HCT116 (cell line): ENCODE results near the gene STIMATE. TPM values are rescaled to one million over a fixed set of nuclear protein-coding genes. Genes with fewer than 3 reads are reported as not detected.

Experiments
- ATAC-seq: fragments of 200-7000 bp; cut with Tn5 transposase; 2 replicates; pipeline ENCODE4 v1.9.1; 2020; ENCODE audit warnings: mild to moderate bottlenecking, moderate library complexity
- BruUV-seq: library from RNA; stranded (reverse); fragments of 400-500 nt; replicated peaks from 2 replicates; lab custom pipeline; 2021; lab: Mats Ljungman, UMichigan
- CTCF ChIA-PET: fragments of 300-600 bp; sonication (Branson Sonifier 250); formaldehyde crosslinking; loops from one replicate; lab custom pipeline; 2021; ENCODE audit warnings: antibody characterized with exemption; lab: Charles Lee
- POLR2A ChIA-PET: fragments of 300-600, 350-600 bp; sonication (Branson Sonifier 250); formaldehyde crosslinking; loops from one replicate; lab custom pipeline; 2021; ENCODE audit warnings: antibody characterized with exemption; lab: Charles Lee
- RAD21 ChIA-PET, 2 experiments: fragments of 300-600 bp; sonication (Branson Sonifier 250); formaldehyde crosslinking; loops; one replicate each; lab custom pipeline; 2023; ENCODE audit warnings: low total read pairs in 2 of 2; ENCODE audit not compliant: uncharacterized antibody in 2 of 2, unreplicated experiment in 2 of 2, low non-redundant PET in 1 of 2; lab: Charles Lee
- DNase-seq: peaks from one replicate; pipeline ENCODE4 v3.0.0-alpha.2; 2010; ENCODE audit warnings: low read depth, low spot score
- H2AFZ ChIP-seq: fragments of 200-600 bp; shearing (Covaris generic), sonication (generic); 2 replicates; pipeline ENCODE4 v1.6.1; 2017; ENCODE audit warnings: low read depth, mixed run types, mixed read lengths, antibody characterized with exemption, low read length; ENCODE audit not compliant: poor library complexity, severe bottlenecking
- H3K27ac ChIP-seq: 2 replicates; pipeline ENCODE4 v1.5.1; 2012; ENCODE audit warnings: low read depth, low read length
- H3K27me3 ChIP-seq: fragments of 200-600 bp; sonication (generic); 2 replicates; pipeline ENCODE4 v1.6.1; 2016; ENCODE audit warnings: mixed run types, low read length, mixed read lengths; ENCODE audit not compliant: insufficient read depth
- H3K36me3 ChIP-seq, 2 experiments: fragments of 200-500 bp in 1 of 2; fragments of 200-600 bp in 1 of 2; sonication (Bioruptor generic) in 1 of 2; sonication (generic) in 1 of 2; 2 replicates each; pipeline versions ENCODE4 v1.5.1 to v1.6.1; 2014 to 2016; ENCODE audit warnings: low read length in 2 of 2, inconsistent platforms in 1 of 2, mixed read lengths in 1 of 2, mixed run types in 1 of 2; ENCODE audit not compliant: insufficient read depth in 2 of 2, control insufficient read depth in 1 of 2
- H3K4me1 ChIP-seq, 2 experiments: fragments of 200-600 bp in 1 of 2; sonication (generic) in 1 of 2; 2 replicates each; pipeline versions ENCODE4 v1.5.1 to v1.6.1; 2012 to 2017; ENCODE audit warnings: low read length in 2 of 2, inconsistent platforms in 1 of 2, mild to moderate bottlenecking in 1 of 2, mixed read lengths in 1 of 2, mixed run types in 1 of 2, moderate library complexity in 1 of 2; ENCODE audit not compliant: insufficient read depth in 2 of 2, control insufficient read depth in 1 of 2
- H3K4me2 ChIP-seq: fragments of 200-600 bp; sonication (generic); 2 replicates; pipeline ENCODE4 v1.6.1; 2017; ENCODE audit warnings: mixed run types, low read length, mixed read lengths
- H3K4me3 ChIP-seq, 2 experiments: fragments of 200-600 bp in 1 of 2; sonication (generic) in 1 of 2; replicated peaks in 1 of 2; 2 replicates each; pipeline ENCODE4 v1.5.1; 2011 to 2016; ENCODE audit warnings: low read length in 2 of 2, control low read depth in 1 of 2, low read depth in 1 of 2, mild to moderate bottlenecking in 1 of 2, mixed read lengths in 1 of 2, mixed run types in 1 of 2
- H3K79me2 ChIP-seq: fragments of 200-600 bp; sonication (generic); 2 replicates; pipeline ENCODE4 v1.6.1; 2017; ENCODE audit warnings: mild to moderate bottlenecking, mixed run types, low read length, moderate library complexity, mixed read lengths; ENCODE audit not compliant: insufficient read depth
- H3K9ac ChIP-seq: fragments of 200-600 bp; sonication (generic); 2 replicates; pipeline ENCODE4 v1.6.1; 2016; ENCODE audit warnings: low read length, mixed read lengths
- H3K9me2 ChIP-seq: fragments of 200-600 bp; sonication (generic), shearing (Covaris generic); 2 replicates; pipeline ENCODE4 v1.6.1; 2017; ENCODE audit warnings: mixed run types, mild to moderate bottlenecking, moderate library complexity; ENCODE audit not compliant: insufficient read depth
- H3K9me3 ChIP-seq, 2 experiments: fragments of 200-500 bp in 1 of 2; fragments of 200-600 bp in 1 of 2; sonication (Bioruptor generic) in 1 of 2; sonication (generic) in 1 of 2; 2 replicates each; pipeline ENCODE4 v1.6.1; 2014 to 2017; ENCODE audit warnings: low read length in 2 of 2, mixed read lengths in 2 of 2, inconsistent platforms in 1 of 2, low read depth in 1 of 2, mild to moderate bottlenecking in 1 of 2, mixed run types in 1 of 2, moderate library complexity in 1 of 2; ENCODE audit not compliant: control insufficient read depth in 1 of 2, insufficient read depth in 1 of 2
- H4K20me1 ChIP-seq: fragments of 200-600 bp; sonication (generic), shearing (Covaris generic); 2 replicates; pipeline ENCODE4 v1.6.1; 2017; ENCODE audit warnings: mixed run types, mild to moderate bottlenecking, moderate library complexity; ENCODE audit not compliant: insufficient read depth
- CBX3 ChIP-seq: IDR thresholded peaks from 2 replicates; pipeline ENCODE4 v1.6.1; 2012; ENCODE audit warnings: low read depth
- CEBPB ChIP-seq: IDR thresholded peaks from 2 replicates; pipeline ENCODE4 v1.6.1; 2012; ENCODE audit warnings: low read depth
- CTCF ChIP-seq, 3 experiments: fragments of 200-600 bp in 1 of 3; sonication (generic) in 1 of 3; IDR thresholded peaks in 2 of 3; conservative IDR thresholded peaks in 1 of 3; 2 replicates each; pipeline ENCODE4 v1.5.1; 2012 to 2017; ENCODE audit warnings: low read depth in 2 of 3, low read length in 2 of 3, antibody characterized with exemption in 1 of 3, borderline replicate concordance in 1 of 3, control low read depth in 1 of 3, mild to moderate bottlenecking in 1 of 3, mixed read lengths in 1 of 3, mixed run types in 1 of 3, moderate library complexity in 1 of 3; ENCODE audit not compliant: insufficient read depth in 1 of 3
- EGR1 ChIP-seq: IDR thresholded peaks from 2 replicates; pipeline ENCODE4 v1.6.1; 2012; ENCODE audit warnings: low read depth
- ELF1 ChIP-seq: IDR thresholded peaks from 2 replicates; pipeline ENCODE4 v1.6.1; 2012; ENCODE audit warnings: low read depth, borderline replicate concordance
- EZH2 ChIP-seq: fragments of 200-600 bp; sonication (generic); IDR thresholded peaks from 2 replicates; pipeline ENCODE4 v1.6.1; 2017; ENCODE audit warnings: antibody characterized with exemption, mixed run types
- EZH2phosphoT487 ChIP-seq: fragments of 200-600 bp; IDR thresholded peaks from 2 replicates; pipeline ENCODE4 v1.6.1; 2018; ENCODE audit warnings: antibody characterized with exemption, borderline replicate concordance
- FOSL1 ChIP-seq: IDR thresholded peaks from 2 replicates; pipeline ENCODE4 v1.6.1; 2012; ENCODE audit warnings: low read depth
- JUND ChIP-seq: IDR thresholded peaks from 2 replicates; pipeline ENCODE4 v1.6.1; 2012
- MAX ChIP-seq: IDR thresholded peaks from 2 replicates; pipeline ENCODE4 v1.6.1; 2012
- REST ChIP-seq: IDR thresholded peaks from 2 replicates; pipeline ENCODE4 v1.6.1; 2012; ENCODE audit warnings: low read depth
- SIN3A ChIP-seq: IDR thresholded peaks from 2 replicates; pipeline ENCODE4 v1.6.1; 2012; ENCODE audit warnings: low read depth
- SP1 ChIP-seq: IDR thresholded peaks from 2 replicates; pipeline ENCODE4 v1.6.1; 2012; ENCODE audit warnings: low read depth
- SRF ChIP-seq: IDR thresholded peaks from 2 replicates; pipeline ENCODE4 v1.6.1; 2012; ENCODE audit warnings: low read depth
- TCF7L2 ChIP-seq: IDR thresholded peaks from 2 replicates; pipeline ENCODE4 v1.7.0; 2011; ENCODE audit warnings: borderline replicate concordance, inconsistent platforms; ENCODE audit not compliant: insufficient read depth, insufficient read length; ENCODE audit errors: extremely low read depth
- YY1 ChIP-seq: IDR thresholded peaks from 2 replicates; pipeline ENCODE4 v1.6.1; 2011; ENCODE audit warnings: low read length, low read depth, moderate library complexity, mild to moderate bottlenecking; ENCODE audit not compliant: insufficient replicate concordance; ENCODE audit errors: extremely low read depth
- ZBTB33 ChIP-seq: IDR thresholded peaks from 2 replicates; pipeline ENCODE4 v1.6.1; 2011; ENCODE audit warnings: mild to moderate bottlenecking, low read length, moderate library complexity; ENCODE audit not compliant: insufficient replicate concordance; ENCODE audit errors: extremely low read depth
- ZFX ChIP-seq: fragments of 450-650 bp; IDR thresholded peaks from 2 replicates; pipeline ENCODE4 v1.6.1; 2017
- ZNF274 ChIP-seq: fragments of 200-500 bp; sonication (Bioruptor generic); IDR thresholded peaks from 2 replicates; pipeline ENCODE4 v1.6.1; 2014; ENCODE audit warnings: mild to moderate bottlenecking, low read depth, low read length, inconsistent platforms
- intact Hi-C: fragments of 100-400 bp; cut with micrococcal nuclease; formaldehyde crosslinking; loops from 2 replicates; pipeline ENCODE4 v1.10.0; 2022
- total RNA-seq: library from RNA; stranded (reverse); gene quantifications from one replicate; pipeline ENCODE4 v1.2.1, GENCODE V29; 2021; ENCODE audit not compliant: unreplicated experiment

STIMATE gene
- total RNA-seq, 1 experiment from 2014 or later, result 20.2 TPM

GRCh38 chr3:52835766-52836470, 61.4 kb downstream of the STIMATE start:
- no peaks in the 10 kb centered on the region for H4K20me1 ChIP-seq
- H3K4me3 ChIP-seq, result no peak overlapping the region
- H3K9me3 ChIP-seq, result no peaks in the 10 kb centered on the region
- RAD21 ChIA-PET, result no interaction called here
- no peak for ATAC-seq
- no peaks in the 10 kb centered on the region for H3K79me2 ChIP-seq
- H2AFZ ChIP-seq, result no peak overlapping the region
- POLR2A ChIA-PET, result no interaction called here
- no peaks in the 10 kb centered on the region for H3K36me3 ChIP-seq
- BruUV-seq, result no TSS peak
- H3K4me1 ChIP-seq, result peaks cover 13 to 15% of the 10 kb centered on the region in 2 experiments
- TF ChIP-seq YY1 (no peak), FOSL1 (no peak), CEBPB (no peak), EGR1 (no peak), TCF7L2 (no peak), ZBTB33 (no peak), REST (no peak), CBX3 (no peak), ZNF274 (no peak), MAX (no peak), ZFX (no peak), CTCF (IDR thresholded peaks at IDR 0.05 in 2 of 3, conservative IDR thresholded peaks at IDR 0.05 in 1 of 3; ENCODE audit: borderline replicate concordance in 1 of 3, insufficient read depth in 1 of 3, low read depth in 2 of 3, low read length in 2 of 3) (no peak), JUND (no peak), EZH2 (no peak), ELF1 (no peak), SRF (no peak), SP1 (no peak), SIN3A (no peak), EZH2phosphoT487 (no peak)
- H3K27ac ChIP-seq, result no peak overlapping the region
- CTCF ChIA-PET, result no interaction called here
- no peak overlapping the region for H3K4me2 ChIP-seq
- no peaks in the 10 kb centered on the region for H3K27me3 ChIP-seq
- H3K9ac ChIP-seq, result no peak overlapping the region
- DNase-seq, result no peak
- no peaks in the 10 kb centered on the region for H3K9me2 ChIP-seq
- intact Hi-C loops, result no loop called here
